ENCODE measurements around the gene OR10K2. TPM values are rescaled to one million over a fixed set of nuclear protein-coding genes. Genes with fewer than 3 reads are reported as not detected.
"Not testable (repeated sequence)": the region's sequence is repeated elsewhere in the genome, so short reads cannot be mapped to it uniquely, and the experiment has no call there.

The OR10K2 gene, protein sequence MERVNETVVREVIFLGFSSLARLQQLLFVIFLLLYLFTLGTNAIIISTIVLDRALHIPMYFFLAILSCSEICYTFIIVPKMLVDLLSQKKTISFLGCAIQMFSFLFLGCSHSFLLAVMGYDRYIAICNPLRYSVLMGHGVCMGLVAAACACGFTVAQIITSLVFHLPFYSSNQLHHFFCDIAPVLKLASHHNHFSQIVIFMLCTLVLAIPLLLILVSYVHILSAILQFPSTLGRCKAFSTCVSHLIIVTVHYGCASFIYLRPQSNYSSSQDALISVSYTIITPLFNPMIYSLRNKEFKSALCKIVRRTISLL
- not detected for total RNA-seq

DNA sequence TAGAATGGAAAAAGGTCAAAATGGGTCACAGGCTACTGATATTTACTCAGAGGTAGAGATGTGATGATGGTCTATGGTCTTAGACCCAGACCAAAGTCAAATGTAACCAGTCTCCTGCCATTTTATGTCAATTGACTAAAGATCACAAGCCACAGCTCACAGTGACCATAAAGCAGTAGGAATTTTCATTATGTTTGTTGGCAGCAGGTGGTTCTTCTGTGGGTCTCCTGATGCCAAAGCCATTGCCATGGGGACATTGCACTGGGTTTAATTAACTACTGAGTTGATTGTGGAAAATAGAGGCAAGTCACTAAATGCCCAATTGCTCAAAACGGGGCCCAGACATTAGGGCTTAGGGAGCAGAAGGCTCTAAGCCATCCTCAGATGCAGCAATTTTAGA lies at the start of gene OR10K2:
Gene OR10K2 (minus strand): TSS at position 101 of the 400 bp plus-strand sequence. CDS start 5,371 bp downstream, outside the sequence.
- DNase-seq (ENCODE audit: low spot score in 2 of 2) = no peak
- no peak for FAIRE-seq

DNA sequence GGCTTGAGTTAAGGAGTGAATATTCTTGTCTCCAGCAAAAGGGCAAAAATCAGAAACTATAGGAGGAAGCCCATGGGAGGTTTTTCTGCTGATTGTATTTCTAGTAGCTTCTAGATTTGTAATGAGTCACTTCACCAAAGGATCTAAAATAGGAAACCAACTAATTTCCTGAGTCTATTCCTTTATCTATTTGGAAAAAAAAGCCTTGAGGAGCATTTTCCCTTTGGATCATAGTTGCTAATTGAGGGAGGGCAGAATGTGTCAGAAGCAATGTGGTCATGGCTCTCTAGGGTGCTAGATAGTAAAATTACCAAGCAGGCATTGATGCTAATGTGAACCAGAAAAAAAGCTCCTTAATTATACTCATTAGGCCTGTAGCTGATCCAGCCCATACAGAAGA lies 45.9 kb upstream of the OR10K2 start, which contains the start of gene OR10R2:
Gene OR10R2 (plus strand): TSS at position 301 of the 400 bp plus-strand sequence. CDS start 106 bp downstream, outside the sequence.
- FAIRE-seq (no peak), DNase-seq (ENCODE audit: low spot score in 2 of 2) (no peak)

DNA sequence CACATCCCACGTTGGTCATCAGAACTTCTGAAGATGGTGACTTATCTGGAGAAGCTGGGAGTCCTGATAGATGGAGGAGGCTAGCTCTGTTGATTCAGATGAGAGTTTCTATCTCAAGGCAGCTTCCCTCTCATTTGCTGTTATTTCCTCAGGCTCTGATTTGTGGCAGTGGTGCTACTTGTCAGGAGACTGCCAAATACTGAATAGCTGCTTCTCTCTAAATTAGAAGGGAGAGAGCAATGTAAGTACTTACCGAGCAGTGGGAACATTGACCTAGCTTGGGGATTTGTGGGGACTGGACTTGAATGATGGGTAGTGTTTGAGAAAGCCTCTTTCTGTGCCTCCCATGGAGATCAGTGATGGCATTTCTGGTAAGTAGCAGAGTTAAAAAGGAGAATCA lies 35.5 kb upstream of the OR10K2 start, which contains the start of gene OR10K1:
Gene OR10K1 (plus strand): TSS at position 301 of the 400 bp plus-strand sequence. CDS start 3,728 bp downstream, outside the sequence.
- DNase-seq (ENCODE audit: low spot score in 2 of 2) = no peak
- FAIRE-seq = no peak

DNA sequence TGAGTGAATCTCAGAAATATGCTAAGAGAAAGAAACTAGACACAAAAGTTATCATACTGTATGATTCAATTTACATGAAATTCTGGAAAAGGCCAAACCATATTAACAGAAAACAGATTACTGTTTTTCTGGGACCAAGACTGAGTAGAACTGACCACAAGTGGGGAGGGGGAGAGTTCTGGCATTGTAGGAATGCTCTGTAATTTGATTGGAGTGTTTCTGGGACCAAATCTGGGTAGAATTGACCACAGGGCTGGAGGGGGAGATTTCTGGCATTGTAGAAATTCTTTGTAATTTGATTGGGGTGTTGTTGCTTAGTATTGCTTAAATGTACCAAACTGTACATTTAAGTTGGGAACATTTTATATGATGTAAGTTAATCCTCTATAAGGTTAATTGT lies 32.2 kb upstream of the OR10K2 start:
- no peak for FAIRE-seq

DNA sequence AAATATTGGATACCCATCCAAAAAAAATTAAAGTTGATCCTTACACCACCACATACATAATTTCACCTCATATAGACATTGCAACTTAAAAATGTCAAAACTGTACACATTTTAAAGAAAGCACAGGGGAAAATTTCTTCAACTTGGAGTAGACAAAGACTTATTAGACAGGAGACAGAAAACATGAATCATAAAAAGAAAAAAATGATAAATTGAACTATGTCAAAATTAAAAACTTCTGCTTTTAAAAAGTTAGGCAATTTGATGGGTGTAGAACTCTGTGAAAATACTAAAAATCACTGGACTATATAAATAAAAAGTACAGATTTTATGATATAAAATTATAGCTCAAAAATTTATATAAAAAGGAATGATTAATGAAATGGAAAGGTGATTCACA lies 31.2 kb upstream of the OR10K2 start:
- FAIRE-seq = no peak

More for the DNA sequence above, 32.2 kb upstream of the OR10K2 start:
- DNase-seq (ENCODE audit: low spot score in 2 of 2) = no peak

DNA sequence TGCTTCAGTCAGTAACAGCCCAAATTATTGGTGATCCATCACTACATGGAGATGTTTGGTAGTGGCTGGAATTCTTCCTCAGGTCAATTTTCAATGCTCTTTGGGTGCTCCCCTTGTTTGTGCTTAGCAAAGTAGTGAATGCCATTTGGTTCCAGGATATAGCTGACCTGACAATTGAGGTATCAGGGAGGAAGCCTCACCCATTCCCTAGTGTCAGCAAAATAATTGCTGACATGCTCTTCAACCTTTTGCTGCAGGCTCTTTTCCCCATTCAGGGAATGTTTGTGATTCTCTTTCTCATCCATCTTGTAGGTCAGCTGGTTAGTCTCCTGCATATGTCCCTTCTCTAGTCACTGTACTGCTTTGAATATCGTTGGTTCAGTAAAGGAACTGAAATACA lies 28.5 kb upstream of the OR10K2 start:
- FAIRE-seq = no peak
- no peak for DNase-seq (ENCODE audit: low spot score in 2 of 2)

More for the DNA sequence above, 31.2 kb upstream of the OR10K2 start:
- no peak for DNase-seq (ENCODE audit: low spot score in 2 of 2)

DNA sequence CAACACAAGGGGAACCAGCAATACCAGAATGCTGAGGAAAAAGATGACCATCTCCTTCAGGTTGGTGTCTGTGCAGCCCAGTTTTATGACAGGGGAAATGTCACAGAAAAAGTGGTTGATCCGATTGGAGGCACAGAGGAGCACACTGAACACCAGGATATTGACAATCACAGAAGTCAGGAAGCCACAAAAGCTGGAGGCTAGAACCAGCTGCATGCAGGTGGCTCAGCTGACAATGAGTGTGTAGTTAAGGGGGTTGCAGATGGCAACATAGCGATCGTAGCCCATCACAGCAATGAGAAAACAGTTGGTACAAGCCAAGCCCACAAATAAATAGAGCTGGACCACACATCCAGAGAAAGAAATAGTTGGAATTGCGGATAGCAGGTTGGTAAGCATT lies 19.3 kb upstream of the OR10K2 start:
- FAIRE-seq = no peak
- no peak for DNase-seq (ENCODE audit: low spot score in 2 of 2)

DNA sequence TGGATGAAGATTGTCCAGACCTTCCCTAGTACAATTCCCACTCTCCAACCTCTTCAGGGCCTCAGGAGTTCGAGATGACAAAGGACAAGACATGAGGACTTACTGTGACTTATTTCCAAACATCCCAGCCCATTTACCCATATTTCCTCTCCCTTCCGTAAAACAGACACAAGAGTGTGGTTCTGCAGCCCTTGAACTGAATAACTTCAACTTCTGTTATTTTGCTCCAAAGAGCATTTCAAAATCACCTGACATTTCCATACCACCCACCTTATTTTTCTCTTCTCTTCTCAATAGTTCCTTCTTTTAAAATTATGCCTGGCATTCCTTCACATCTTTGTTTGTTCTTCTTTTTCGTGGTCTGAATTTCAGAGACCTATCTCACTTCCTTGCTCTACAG lies 8.7 kb upstream of the OR10K2 start:
- FAIRE-seq (no peak), DNase-seq (ENCODE audit: low spot score in 2 of 2) (no peak)

DNA sequence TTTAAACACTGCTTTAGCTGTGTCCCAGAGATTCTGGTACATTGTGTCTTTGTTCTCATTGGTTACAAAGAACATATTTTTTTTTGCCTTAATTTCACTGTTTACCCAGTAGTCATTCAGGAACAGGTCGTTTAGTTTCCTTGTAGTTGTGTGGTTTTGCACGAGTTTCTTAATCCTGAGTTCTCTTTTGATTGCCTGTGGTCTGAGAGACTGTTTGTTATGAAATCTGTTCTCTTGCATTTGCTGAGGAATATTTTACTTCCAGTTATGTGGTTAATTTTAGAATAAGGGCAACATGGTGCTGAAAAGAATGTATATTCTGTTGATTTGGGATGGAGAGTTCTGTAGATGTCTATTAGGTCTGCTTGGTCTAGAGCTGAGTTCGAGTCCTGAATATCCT lies 4.1 kb upstream of the OR10K2 start:
- FAIRE-seq; DNase-seq (ENCODE audit: low spot score in 2 of 2): not testable (repeated sequence)

DNA sequence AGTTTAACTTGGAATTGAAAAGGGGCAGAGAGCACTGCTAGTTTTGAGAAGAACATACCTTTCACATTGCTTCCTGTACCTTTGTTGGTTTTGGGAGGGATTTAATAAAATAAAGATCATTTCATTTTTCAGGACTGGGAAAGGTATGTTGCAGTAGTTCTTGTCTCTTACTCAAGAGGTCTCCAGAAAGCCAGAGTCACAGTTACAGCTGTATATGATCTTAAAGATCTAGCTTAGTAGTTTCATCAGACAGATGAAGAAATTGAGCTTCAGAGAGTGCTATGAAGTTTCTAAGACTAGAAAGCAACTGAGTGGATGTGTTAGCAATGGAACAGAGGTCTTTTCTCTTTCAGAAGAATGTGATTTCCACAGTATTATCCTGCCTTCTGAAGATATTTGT lies 1.0 kb downstream of the OR10K2 start:
- no peak for DNase-seq (ENCODE audit: low spot score in 2 of 2)
- no peak for FAIRE-seq

DNA sequence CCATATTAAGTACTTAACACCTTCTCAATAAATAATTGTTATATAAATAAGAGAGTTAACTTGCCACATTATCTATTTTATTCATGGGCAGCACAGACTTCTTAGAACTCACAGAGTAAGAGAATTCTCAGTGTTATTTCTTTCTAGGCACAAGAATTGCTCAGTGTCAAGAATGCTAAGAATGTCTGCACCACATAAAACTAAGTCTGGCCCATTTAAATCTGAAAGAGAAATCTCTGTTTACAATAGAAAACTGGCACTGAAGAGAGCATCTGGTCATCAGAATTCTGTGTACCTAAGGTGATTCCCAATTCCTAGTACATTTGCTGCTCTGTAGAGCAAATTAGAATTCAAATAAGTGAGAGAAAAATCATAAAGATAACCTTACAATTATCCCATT lies 3.8 kb downstream of the OR10K2 start:
- FAIRE-seq = no peak
- no peak for DNase-seq (ENCODE audit: low spot score in 2 of 2)

DNA sequence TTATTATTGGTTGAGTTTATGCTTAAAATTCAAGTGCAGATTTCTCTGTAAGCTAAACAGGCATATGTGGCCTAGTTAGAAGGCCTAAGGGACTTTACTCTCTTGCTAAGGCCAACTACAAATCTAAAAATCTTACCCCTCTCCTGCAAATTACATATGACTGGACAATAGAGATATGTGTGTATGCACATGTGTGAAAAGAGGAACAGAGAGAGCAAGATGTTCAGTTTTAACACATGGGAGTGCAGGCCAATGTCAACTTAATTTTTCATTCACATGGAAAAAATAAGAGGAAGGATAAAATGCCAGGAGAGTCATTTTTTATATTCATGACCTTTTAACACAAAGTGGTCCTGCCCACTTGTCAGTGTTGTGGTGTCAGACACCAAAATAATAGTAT lies 8.5 kb downstream of the OR10K2 start:
- DNase-seq (ENCODE audit: low spot score in 2 of 2) = no peak
- FAIRE-seq = no peak

DNA sequence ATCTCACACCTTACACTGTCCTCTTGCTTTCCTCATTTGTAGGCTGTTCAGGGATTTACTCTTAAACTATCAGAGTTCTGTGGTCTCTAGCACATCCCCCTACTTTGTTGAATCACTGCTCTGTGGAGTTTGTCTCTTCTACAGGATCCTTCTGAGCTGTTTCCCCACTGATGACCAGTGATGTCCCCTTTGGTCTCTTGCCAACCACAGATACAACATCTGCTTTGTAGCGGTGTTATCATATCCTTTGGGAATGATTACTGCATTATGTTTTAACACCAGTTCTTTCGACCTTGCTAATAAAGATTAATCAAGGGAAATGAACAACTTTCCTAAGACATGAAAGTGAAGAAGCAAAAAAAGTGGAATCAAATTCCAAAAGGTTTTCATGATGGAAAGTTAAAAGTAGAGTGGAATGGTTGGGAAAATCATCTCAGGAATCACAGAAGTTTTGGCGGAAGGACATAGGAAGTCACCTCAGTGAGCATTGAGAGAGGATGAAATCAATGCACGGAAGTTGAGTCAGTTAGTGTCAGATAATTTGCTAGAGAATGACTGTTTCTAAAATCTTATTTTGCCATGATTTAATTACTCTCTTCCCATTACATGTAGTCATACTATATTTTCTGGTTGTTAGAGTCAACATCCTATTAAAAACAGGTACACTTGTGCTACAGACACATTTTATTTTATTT lies 11.2 kb downstream of the OR10K2 start:
- FAIRE-seq (no peak), DNase-seq (ENCODE audit: low spot score in 2 of 2) (no peak)

DNA sequence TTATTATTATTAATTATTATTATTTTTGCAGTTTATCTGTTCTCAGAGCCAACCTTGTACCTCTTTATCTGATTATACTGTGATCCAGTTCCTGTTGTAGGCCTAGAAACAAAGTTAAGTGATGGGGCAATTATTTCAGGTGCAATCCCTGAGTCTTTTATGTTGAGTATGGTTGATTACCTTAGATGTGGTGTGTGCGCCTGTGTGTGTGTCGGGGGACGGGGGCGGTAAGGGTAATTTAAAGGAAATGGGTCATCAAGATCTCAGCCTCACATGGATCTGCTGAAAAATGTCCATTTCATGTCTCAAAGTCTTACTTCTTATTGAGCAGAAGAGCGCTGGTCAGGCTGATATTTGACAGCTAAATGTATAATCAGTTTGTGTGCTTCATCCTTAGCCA lies 18.9 kb downstream of the OR10K2 start:
- no peak for FAIRE-seq
- no peak for DNase-seq (ENCODE audit: low spot score in 2 of 2)

DNA sequence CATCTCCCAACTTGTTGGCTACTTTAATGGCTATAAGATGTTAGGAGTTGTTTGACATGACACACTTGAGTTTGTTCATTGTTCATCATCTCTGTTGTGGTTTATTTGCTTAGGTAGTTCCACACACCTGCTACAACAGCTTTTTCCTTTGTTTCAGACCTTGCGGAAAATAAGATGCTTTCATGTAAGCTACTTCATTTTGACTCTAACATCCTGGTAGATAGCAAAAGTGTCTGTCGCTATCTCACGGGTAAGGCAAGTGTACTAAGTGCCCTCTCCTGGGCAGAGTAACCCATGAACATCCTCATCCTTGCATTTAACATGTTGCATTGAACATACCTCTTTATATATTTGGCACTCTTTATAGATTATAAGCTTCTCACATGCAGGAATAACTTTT lies 25.2 kb downstream of the OR10K2 start:
- FAIRE-seq (no peak), DNase-seq (ENCODE audit: low spot score in 2 of 2) (no peak)

DNA sequence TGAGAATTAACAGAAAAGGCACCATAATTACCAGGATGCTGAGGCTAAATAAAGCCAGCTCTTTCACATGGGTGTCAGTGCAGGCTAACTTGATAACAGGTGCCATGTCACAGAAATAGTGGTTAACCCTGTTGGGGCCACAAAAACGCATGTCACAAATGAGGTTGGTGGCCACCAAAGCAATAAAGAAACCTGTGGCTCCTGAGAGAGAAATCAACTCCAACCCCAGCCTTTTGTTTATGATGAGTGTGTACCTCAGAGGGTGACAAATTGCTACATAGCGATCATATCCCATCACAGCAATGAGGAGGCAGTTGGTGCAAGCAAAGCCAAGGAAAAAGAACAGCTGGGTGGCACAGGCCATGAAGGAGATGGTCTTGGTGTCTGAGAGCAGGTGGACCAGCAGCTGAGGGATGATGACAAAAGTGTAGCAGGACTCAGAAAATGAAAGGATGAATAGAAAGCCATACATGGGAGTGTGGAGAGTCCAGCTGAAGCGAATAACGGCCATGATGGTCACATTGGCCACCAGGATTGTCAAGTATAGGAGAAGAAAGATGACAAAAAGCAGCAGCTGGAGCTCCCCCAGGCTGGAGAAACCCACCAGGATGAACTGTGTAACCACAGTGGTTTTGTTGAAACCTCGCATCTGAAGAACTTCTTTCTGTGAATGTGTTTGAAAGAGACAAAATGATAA lies 27.1 kb downstream of the OR10K2 start, which contains the start of gene OR10T2:
Gene OR10T2 (minus strand): TSS at position 649 of the 697 bp plus-strand sequence. CDS start 0 bp downstream, at position 649.
- DNase-seq (ENCODE audit: low spot score in 2 of 2) (no peak), FAIRE-seq (no peak)

DNA sequence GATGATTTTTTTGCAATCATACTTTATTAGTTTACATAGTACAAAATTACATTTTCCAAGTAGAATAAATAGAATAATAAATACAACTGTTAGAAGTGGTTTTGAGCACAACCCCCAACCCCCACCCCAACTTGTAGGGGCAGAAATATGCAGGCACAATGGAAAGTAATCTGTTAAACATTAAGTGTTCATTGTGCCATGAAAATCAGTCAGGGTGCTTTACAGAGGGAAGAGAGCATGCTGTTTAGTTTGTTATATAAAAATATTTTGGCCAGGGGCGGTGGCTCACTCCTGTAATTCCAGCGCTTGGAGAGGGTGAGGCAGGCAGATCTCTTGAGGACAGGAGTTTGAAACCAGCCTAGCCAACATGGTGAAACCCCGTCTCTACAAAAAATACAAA lies 29.4 kb downstream of the OR10K2 start:
- FAIRE-seq = no peak
- no peak for DNase-seq (ENCODE audit: low spot score in 2 of 2)

DNA sequence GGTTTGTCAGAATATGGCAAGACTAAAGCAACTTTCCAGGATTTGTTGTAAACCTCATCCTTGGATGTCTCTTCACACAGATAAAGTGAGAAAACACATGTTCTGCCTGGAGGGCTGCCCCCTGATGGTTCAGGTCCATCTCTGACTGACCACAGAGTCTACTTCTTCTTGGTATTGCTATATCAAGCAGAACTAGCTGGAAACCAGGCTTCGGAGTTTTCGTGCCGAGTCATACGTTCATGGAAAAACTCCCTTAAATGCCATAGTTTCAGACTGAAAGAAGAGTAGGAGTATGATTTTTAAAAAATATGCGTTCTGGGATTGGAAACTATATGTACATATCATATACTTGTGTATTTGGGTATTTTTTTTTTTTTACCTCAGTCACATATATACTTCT lies 32.6 kb downstream of the OR10K2 start:
- DNase-seq (ENCODE audit: low spot score in 2 of 2) (no peak), FAIRE-seq (no peak)

DNA sequence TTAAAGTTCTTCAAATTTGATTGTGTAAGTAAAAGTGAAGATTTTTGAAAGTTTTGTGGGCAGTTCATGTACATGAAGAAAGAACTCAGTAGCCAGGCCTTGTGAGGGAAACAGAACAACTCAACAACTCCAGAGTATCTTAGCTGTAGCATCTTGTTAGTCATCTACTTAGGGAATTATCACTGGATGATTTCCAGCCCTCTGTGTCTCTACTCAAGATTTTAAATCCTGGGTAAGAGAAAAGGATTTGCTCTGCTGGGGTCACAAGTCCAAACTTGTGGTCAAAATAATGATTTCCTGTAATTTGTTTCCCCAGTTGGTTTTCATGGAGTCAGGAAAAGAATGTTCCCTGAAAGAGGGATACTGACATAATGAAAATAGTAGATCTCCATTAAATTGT lies 34.9 kb downstream of the OR10K2 start:
- FAIRE-seq (no peak), DNase-seq (ENCODE audit: low spot score in 2 of 2) (no peak)

DNA sequence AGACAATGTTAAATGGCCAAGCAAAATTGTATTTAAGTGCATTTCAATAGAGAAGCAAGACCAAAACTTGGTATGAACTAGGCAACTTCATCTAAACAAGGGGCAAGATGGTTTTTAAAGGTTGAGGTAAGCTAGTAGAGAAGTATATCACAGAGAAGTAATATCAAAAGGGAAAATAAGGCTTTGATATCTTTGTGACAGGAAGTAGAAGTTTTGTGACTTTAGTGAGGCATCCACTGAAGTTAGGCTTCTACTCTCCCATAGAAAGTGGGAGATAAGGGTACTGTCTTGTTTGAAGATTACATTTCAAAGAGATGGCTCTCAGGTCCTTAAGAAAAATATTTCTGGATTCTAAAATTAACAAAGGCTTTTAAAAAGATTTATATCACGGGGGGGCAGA lies 35.7 kb downstream of the OR10K2 start:
- no peak for DNase-seq (ENCODE audit: low spot score in 2 of 2)
- no peak for FAIRE-seq

DNA sequence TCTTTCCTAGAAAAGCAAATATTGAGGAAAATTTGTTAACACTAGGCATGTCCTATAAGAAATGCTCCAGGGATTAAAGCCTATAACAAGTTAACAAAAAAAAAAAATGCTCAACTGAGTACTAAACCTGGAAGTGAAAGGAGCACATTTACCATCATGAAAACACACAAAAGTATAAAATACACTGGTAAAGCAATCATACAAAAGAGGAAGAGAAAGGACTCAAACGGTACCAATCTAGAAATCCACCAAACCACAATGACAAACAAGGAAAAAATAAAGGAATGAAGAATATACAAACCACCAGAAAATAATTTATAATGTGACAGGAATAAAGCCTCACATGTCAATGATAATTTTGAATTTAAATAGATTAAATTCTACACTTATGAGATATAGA lies 51.2 kb downstream of the OR10K2 start:
- DNase-seq (ENCODE audit: low spot score in 2 of 2) (no peak), FAIRE-seq (no peak)
